ENCODE measurements around the gene BOD1. TPM values are rescaled to one million over a fixed set of nuclear protein-coding genes. Genes with fewer than 3 reads are reported as not detected.

BOD1 gene
- total and polyA plus RNA-seq, 2 donors (not counting 3 experiments of a cell fraction or from before 2014, with no cell fraction given): 57.6 to 62.4 TPM

DNA sequence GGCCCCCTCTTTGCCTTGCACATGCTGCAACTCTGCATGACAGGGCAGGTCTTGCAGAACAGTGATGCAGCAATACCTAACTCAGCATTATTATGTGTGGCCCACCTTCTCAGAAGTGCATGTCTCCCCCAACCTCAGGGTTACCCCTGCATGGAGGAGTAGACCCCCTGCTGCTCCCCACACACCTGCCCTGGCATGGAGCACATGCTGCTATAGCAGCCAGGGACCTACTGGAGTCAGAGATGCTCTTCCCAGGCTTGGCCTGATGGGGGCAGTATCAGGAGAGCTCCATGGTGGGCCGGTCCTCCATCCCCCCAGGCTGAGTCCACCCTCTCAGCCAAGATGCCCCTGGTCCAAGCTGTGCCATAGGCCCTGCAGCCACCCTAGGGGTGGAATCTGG lies 13.2 kb upstream of the BOD1 start:
- Histone ChIP-seq H3K4me3 (replicated peaks in 1 of 3; ENCODE audit: insufficient read depth in 1 of 3, low read depth in 1 of 3, low read length in 3 of 3) (no peak overlapping the region), H3K4me1 (ENCODE audit: control insufficient read depth, extremely low read depth, insufficient read depth, low read length) (no peaks in the 10 kb centered on the region), H3K9me1 (replicated peaks; ENCODE audit: control insufficient read depth, extremely low read depth, insufficient read depth, low read length) (no peaks in the 10 kb centered on the region), H2AFZ (ENCODE audit: low read depth, low read length) (no peak overlapping the region), H3K4me2 (ENCODE audit: insufficient read depth, low read length) (no peak overlapping the region), H3K79me2 (ENCODE audit: control insufficient read depth, insufficient read depth, low read length) (no peaks in the 10 kb centered on the region), H4K20me1 (replicated peaks; ENCODE audit: control insufficient read depth, extremely low read depth, insufficient read depth, low read length) (no peaks in the 10 kb centered on the region), H3K36me3 (ENCODE audit: control insufficient read depth in 2 of 2, extremely low read depth in 1 of 2, insufficient read depth in 2 of 2, low read length in 2 of 2) (no peaks in the 10 kb centered on the region), H3K27me3 (ENCODE audit: control insufficient read depth in 2 of 2, insufficient read depth in 2 of 2, low read length in 2 of 2) (peaks cover 3 to 8% of the 10 kb centered on the region in 2 experiments), H3K9ac (replicated peaks; ENCODE audit: extremely low read depth, insufficient read depth, low read length) (no peak overlapping the region), H3K9me3 (replicated peaks; ENCODE audit: control insufficient read depth, insufficient read depth, low read length) (no peaks in the 10 kb centered on the region), H3K27ac (ENCODE audit: insufficient read depth, low read depth, low read length) (no peak overlapping the region)
- no peak for DNase-seq (ENCODE audit: low read depth, low spot score)
- TF ChIP-seq, protein P1, sequence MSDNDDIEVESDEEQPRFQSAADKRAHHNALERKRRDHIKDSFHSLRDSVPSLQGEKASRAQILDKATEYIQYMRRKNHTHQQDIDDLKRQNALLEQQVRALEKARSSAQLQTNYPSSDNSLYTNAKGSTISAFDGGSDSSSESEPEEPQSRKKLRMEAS (IDR thresholded peaks at IDR 0.05; ENCODE audit: insufficient read depth, insufficient read length): no peak
- no peak for TF ChIP-seq MYC (IDR thresholded peaks at IDR 0.05; ENCODE audit: low read depth, low read length)
- TF ChIP-seq JUN (IDR thresholded peaks at IDR 0.05; ENCODE audit: borderline replicate concordance, insufficient read depth, insufficient read length, low read depth): no peak
- peak; percentile 26 to 50 for TF ChIP-seq CTCF (IDR thresholded peaks at IDR 0.05; ENCODE audit: extremely low read depth in 1 of 2, insufficient read depth in 1 of 2, low read depth in 1 of 2, low read length in 2 of 2)
- no peak for TF ChIP-seq POLR2AphosphoS5 (IDR thresholded peaks at IDR 0.05; ENCODE audit: insufficient read depth, low read depth, low read length)
- TF ChIP-seq FOS (IDR thresholded peaks at IDR 0.05; ENCODE audit: borderline replicate concordance, insufficient read depth, low read length): no peak
- intact Hi-C loops (cut with micrococcal nuclease) (no loop called here), dilution Hi-C loops (cut with MboI; ENCODE audit: extremely low pct_ligation_motif_present, low sequenced_read_pairs) (no loop called here)
- no peak for FAIRE-seq
- CTCF ChIA-PET: interaction anchor here (0.7 to 5.7 kb wide), 14 partner anchors 10 to 932 kb away, joined by 3 to 41 read pairs (median 4); partner anchors contain the start of gene CPEB4
- BruUV-seq (replicated peaks): no TSS peak
- POLR2A ChIA-PET: no interaction called here

Data from endothelial cell of umbilical vein (primary cell).